Measurements from ENCODE around the gene PHACTR1. TPM values are rescaled to one million over a fixed set of nuclear protein-coding genes. Genes with fewer than 3 reads are reported as not detected.

Gene PHACTR1
- polyA plus RNA-seq, 2 of the 4 experiments (the other 2 are of a cell fraction) = not detected

- no peak for TF ChIP-seq RARB (CRISPR knock-in tag; IDR thresholded peaks at IDR 0.05)
- no peak for TF ChIP-seq NFE2L2 (conservative IDR thresholded peaks at IDR 0.05; ENCODE audit: low read length)
- no peak for TF ChIP-seq EHF (CRISPR knock-in tag; IDR thresholded peaks at IDR 0.05)
- TF ChIP-seq HES2 (IDR thresholded peaks at IDR 0.05) = no peak
- TF ChIP-seq CHD2 (IDR thresholded peaks at IDR 0.05; ENCODE audit: low read length, partially characterized antibody) = no peak
- no peak for TF ChIP-seq POLR2A (IDR thresholded peaks at IDR 0.05; ENCODE audit: low read length)
- no peak for TF ChIP-seq FOSL2 (IDR thresholded peaks at IDR 0.05)
- no peak for TF ChIP-seq FOSL2 (CRISPR knock-in tag; IDR thresholded peaks at IDR 0.05)
- no peak for TF ChIP-seq KDM5A (IDR thresholded peaks at IDR 0.05)
- no peak for TF ChIP-seq HOXB5 (CRISPR knock-in tag; IDR thresholded peaks at IDR 0.05)
- no peak for TF ChIP-seq HMGXB4 (CRISPR knock-in tag; IDR thresholded peaks at IDR 0.05; ENCODE audit: borderline replicate concordance)
- Histone ChIP-seq H3K4me1 (no peaks in the 10 kb centered on the region), H3K27ac (no peak overlapping the region), H3K4me3 (no peak overlapping the region), H3K4me2 (no peak overlapping the region), H3K9me3 (peaks cover 16% of the 10 kb centered on the region; the same call in 2 of the 3 replicates)
- CTCF ChIA-PET = no interaction called here
- DNase-seq (ENCODE audit: low read depth in 1 of 2, low spot score in 1 of 2) (no peak), FAIRE-seq (no peak), ATAC-seq (no peak)
- POLR2A ChIA-PET = no interaction called here
These were observed 396.4 kb downstream of the PHACTR1 start for GRCh38 chr6:13112921-13113320.

- Histone ChIP-seq H3K4me3 (no peak overlapping the region), H3K4me2 (no peak overlapping the region), H3K9me3 (peaks cover 16% of the 10 kb centered on the region; the same call in 2 of the 3 replicates), H3K27ac (no peak overlapping the region), H3K4me1 (no peaks in the 10 kb centered on the region)
- ChIA-PET CTCF (no interaction called here), POLR2A (no interaction called here)
- no peak for FAIRE-seq
- 35% methylated on average over 5 of the region's 5 CpGs for WGBS (ENCODE audit: missing lambda C conversion rate)
- no peak for DNase-seq (ENCODE audit: low read depth in 1 of 2, low spot score in 1 of 2)
- TF ChIP-seq EHMT2 (IDR thresholded peaks at IDR 0.05; ENCODE audit: low read depth) (no peak), REST (IDR thresholded peaks at IDR 0.05) (no peak), HOXB5 (CRISPR knock-in tag; IDR thresholded peaks at IDR 0.05) (no peak), SREBF2 (IDR thresholded peaks at IDR 0.05) (no peak), HMGXB4 (CRISPR knock-in tag; IDR thresholded peaks at IDR 0.05; ENCODE audit: borderline replicate concordance) (no peak), GATA3 (IDR thresholded peaks at IDR 0.05; ENCODE audit: borderline replicate concordance) (no peak), CTCF (IDR thresholded peaks at IDR 0.05) (no peak), HOXA7 (CRISPR knock-in tag; IDR thresholded peaks at IDR 0.05) (no peak), RNF2 (IDR thresholded peaks at IDR 0.05; ENCODE audit: borderline replicate concordance, low read depth) (no peak), FOSB (CRISPR knock-in tag; IDR thresholded peaks at IDR 0.05) (no peak), NFE2L2 (conservative IDR thresholded peaks at IDR 0.05; ENCODE audit: low read length) (no peak), KDM1A (IDR thresholded peaks at IDR 0.05; ENCODE audit: low read depth) (no peak), ZNF302 (CRISPR knock-in tag; IDR thresholded peaks at IDR 0.05) (no peak), HES2 (IDR thresholded peaks at IDR 0.05) (no peak), POLR2A (IDR thresholded peaks at IDR 0.05; ENCODE audit: low read length) (no peak), ZFP36 (IDR thresholded peaks at IDR 0.05; ENCODE audit: borderline replicate concordance, partially characterized antibody) (no peak), HDAC2 (IDR thresholded peaks at IDR 0.05) (no peak), USF2 (IDR thresholded peaks at IDR 0.05) (no peak)
- TF ChIP-seq, protein P1, sequence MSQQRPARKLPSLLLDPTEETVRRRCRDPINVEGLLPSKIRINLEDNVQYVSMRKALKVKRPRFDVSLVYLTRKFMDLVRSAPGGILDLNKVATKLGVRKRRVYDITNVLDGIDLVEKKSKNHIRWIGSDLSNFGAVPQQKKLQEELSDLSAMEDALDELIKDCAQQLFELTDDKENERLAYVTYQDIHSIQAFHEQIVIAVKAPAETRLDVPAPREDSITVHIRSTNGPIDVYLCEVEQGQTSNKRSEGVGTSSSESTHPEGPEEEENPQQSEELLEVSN (IDR thresholded peaks at IDR 0.05; ENCODE audit: borderline replicate concordance, low read depth) = no peak
- no peak for ATAC-seq
These were observed 396.8 kb downstream of the PHACTR1 start for GRCh38 chr6:13113376-13113775.

Data from A549 (cell line).